Activated CD8-positive, alpha-beta memory T cell treated with anti-CD3 and anti-CD28 coated beads, Interleukin-2, amount 50 U/mL, for 1 hour (primary cell): ENCODE results near the gene FOXQ1.
"Not testable (repeated sequence)": the region's sequence is repeated elsewhere in the genome, so short reads cannot be mapped to it uniquely, and the experiment has no call there.

Source experiments
- DNase-seq: peaks from one replicate; pipeline ENCODE4 v3.0.0-alpha.2; 2020; ENCODE audit errors: extremely low read depth

Gene FOXQ1

DNA sequence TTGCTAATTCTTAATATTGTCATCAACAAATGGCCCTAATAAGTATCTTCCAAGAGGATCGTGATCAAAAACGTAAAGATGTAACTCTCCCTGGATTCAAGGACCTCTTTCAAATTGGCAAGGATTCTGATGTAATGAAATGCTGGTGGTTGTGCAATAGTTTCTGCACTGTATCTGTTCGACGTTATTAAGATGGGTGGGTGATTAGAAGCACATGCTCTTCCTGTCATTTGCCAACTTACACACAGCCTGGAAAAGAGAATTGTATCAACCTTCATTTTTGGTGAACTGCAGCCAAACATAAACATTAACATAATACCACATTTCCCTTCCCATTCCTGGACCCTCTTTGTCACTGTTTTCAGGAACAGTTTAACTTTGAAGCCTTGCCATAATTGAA is 9.8 kb downstream of the FOXQ1 start:
- DNase-seq = no peak

DNA sequence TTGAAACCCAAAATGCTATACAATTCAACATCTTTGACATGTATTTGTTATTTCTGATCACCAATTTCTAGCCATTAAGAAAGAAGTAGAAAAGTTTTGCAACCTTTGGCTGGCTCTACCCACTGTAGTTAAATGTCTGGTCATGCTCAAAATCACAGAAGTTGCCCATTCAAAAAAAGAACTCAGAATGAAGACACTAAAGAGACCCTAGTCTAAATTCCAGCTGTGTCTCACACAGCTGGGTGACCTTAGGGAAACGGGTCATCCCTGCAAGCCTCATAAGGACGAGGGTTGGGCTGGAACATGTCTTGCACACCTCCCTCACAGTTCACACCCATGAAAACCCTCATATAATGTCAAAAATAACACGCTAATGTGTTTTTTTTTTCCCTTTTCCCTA is 10.3 kb downstream of the FOXQ1 start:
- no peak for DNase-seq

DNA sequence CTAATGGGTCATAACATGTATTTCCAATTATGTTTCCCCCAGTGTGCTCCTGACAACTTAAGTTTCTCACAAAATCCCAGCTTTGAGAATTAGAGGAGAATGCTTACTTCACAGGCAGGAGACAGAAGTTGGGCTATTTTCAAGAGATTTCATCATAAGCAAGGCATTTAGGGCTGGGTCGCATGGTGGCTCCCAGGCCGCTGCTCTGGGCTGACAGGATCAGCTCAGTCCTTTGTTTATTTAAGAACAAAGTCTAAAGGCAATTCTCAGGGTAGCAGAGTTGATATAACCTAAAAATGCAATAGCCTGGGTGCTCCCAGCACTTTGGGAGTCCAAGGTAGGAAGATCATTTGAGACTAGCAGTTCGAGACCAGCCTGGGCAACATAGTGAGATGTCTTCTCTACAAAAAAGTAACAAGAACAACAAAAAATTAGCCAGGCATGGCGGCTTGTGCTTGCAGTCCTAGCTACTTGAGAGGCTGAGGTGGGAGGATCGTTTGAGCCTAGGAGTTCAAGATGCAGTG is 10.9 kb downstream of the FOXQ1 start:
- DNase-seq = no peak

- DNase-seq = no peak
These were observed 13.0 kb downstream of the FOXQ1 start for GRCh38 chr6:1324936-1325335.

DNA sequence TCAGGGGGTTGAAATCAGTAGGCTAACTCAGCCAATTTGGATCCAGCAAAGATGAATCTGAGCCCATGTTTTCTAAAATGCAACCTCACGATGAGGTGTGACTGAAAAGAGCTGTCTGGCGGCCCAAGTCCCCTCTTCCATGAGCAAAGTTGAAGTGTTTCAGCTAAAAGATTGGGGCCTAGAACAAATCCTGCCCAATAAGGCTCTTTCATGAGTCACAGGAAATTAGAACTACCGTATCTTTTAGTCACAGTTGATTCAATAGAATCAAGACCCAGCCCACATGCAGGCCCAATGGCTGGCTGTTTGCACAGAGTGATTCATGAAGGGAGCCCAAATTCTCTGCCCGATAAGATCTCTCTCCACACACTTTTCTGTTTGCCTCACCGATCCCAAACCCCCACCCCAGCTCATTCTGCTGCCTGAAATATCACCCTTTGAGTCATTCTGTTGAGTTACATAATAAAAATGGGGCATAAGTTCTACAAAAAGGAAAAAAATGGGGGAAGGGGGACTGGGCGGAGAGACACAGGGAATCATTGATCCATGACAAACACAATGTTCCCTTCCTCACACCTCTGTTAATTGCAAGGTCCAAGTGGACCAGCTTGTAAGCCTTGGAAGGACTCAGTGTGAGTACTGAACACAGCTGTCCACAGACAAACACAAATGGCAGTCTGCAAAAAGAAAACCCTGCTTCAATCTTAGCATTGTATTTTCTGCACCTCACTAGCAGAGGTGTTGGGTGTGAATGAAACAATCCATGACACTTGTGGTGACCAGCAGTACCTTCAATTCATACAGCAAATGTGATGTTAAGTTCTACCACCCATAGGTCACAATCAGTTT is 13.8 kb downstream of the FOXQ1 start:
- DNase-seq = no peak

DNA sequence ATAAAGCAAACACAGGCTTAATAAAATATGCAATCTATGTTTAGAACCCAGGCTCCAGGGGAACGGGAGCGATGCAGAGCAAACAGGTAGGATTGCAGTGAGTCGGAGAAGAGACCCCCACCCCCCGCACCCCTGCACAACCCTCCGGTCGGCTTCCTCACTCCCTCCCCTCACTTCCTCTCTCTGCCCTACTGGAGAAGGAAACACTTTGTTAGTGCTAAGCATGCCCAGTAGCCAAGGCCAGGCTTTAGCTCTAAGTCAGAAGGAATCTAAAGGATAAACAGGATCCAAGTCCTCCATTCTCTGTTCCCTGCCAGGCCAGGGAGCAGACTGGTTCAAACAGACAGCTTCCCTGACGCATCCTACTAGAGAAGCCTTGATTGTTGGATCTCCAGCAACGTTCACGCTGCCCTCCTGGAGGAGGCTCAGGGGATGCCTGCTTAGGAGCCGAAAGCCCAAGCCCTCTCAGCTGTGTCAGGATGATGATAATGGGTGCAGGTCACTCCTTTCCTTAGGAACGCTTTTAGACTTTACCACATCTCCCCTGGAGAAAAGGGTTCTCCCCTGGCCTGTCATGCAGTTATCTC is 14.7 kb downstream of the FOXQ1 start:
- no peak for DNase-seq

DNA sequence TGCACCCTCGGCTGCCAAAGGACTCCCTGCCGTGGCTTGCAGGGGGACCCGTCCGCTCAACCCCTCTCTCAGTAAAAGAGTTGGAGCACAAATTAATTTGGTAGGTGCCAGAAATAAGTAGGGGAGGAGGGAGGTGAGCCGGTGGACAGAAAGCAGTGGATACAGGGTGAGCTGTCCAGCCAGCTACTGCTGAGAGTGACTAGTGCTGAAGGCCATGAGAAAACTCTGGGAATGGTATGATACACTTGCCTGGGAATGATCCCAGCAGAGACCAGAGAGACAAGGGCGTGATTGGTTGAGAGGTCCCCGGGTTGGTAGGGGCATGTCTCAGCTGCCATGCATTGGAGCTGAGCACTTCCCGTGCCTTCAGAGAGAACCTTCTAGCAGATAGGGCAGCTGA is 15.7 kb downstream of the FOXQ1 start:
- no peak for DNase-seq

DNA sequence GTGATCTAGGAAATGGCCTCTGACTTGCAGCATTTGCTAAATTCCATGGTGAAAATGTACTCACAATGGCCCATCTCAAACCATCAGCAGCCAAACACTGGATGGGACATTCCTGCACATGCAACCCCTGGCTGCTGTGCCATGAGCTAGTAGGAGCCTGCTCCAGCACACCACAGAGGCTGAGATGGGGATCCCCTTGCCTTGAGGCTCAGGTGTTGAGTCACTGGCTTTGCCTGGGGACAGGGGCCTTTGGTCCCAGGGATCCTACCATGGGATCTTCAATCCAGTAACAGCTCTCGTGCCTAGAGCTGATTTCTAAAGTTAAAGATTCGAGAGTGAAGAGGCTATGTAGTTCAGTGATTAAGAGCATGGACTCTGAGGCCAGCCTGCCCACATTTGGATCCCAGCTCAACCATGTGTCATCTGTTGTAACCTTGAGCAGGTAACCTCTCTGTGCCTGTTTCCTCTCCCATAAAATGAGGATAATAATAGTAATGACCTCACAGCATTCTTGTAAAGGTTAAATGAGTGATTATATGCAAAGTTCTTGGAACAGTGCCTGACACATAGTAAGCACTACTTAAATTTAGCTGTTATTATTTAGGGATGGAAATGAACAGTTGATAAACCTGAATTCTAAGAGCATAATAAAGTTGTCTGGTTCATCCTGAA is 16.4 kb downstream of the FOXQ1 start:
- DNase-seq = no peak

DNA sequence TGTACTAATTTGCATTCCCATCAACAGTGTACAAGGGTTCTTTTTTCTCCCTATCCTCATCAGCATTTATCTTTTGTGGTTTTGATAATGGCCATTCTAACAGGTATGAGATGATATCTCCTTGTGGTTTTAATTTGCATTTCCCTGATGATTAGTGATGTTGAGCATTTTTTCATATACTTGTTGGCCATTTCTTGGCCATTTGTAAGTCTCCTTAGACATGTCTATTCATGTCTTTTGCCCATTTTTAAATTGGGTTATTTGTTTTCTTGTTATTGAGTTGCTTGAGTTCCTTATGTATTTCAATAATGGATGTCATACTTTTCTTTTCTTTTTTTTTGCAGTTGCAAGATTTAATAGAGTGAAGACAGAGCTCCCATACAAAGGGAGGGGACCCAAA is 17.8 kb downstream of the FOXQ1 start:
- no peak for DNase-seq

GRCh38 chr6:1334684-1335083 is 22.8 kb downstream of the FOXQ1 start:
- no peak for DNase-seq

GRCh38 chr6:1335367-1336037 is 23.6 kb downstream of the FOXQ1 start:
- no peak for DNase-seq

GRCh38 chr6:1336246-1336843 is 24.4 kb downstream of the FOXQ1 start:
- no peak for DNase-seq

DNA sequence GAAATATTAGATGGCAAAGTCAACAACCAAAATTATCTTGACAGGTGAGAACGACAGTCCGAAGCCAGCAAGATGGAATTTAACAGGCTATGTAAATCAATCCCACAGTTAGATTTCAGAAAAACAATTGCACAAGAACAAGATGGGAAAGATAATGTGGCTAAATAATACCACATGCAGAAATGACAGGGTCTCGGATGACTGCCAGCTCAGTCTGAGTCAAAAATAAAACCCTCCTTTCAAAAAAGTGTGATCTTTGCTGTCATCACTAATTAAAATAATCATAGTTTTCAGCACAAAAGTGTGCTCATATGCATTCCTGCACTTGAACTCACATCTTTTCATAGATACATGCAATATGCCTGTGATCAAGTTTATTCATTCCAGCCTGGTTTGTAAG is 25.9 kb downstream of the FOXQ1 start:
- no peak for DNase-seq

DNA sequence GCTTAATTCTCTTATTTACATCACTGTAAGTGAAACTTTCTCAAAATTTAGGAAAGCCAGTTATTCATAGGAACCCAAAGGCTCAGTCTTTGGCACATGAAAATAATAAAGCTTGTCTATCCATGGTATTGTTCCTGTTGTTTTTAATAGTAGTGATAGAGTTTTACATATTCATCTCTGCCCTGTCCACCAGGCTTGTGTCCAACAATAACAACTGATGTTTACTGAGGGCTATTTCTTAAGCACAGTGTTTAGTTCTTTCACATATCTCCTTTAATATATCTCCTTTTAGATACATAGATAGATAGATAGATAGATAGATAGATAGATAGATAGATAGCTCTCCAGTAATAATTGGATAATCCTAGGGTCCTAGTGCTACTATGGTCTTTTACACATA is 34.2 kb downstream of the FOXQ1 start:
- no peak for DNase-seq

GRCh38 chr6:1346558-1347091 is 34.7 kb downstream of the FOXQ1 start:
- DNase-seq = no peak

DNA sequence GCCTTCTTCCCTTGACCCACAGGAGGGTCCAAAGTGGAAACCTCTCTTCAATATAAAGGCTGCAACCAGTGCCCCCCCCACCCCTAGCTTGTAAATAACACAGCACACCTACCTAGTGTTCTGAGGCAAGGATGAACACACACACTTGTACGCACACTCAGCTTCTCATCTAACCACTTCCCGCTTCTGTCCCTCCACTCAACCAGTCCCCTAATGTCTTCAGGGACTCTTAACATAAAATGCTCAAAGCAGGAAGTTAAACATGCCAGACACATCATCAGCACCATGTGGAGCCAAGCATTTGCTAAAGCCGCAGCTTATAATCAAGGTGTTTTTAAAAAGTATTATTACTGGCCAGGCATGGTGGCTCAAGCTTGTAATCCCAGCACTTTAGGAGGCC is 35.3 kb downstream of the FOXQ1 start:
- DNase-seq = no peak

DNA sequence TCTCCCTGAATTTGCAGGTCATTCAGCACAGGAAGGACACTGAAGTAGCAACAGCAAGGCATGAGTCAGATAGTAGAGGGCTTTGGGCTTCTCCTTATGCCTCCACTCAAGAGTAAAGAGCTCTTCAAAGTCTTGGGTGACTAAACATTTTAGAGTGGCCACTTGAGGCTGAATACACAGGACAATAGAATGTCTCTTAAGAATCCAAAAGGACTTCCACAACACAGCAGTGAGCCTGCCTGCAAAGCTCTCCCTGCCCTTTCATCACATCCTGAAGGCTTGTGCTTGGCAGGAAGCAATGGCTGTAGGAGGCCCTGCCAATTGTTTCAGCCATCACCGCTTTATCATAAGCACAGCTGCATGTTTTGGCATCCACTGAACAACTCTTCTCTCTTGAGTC is 36.8 kb downstream of the FOXQ1 start:
- DNase-seq = no peak

DNA sequence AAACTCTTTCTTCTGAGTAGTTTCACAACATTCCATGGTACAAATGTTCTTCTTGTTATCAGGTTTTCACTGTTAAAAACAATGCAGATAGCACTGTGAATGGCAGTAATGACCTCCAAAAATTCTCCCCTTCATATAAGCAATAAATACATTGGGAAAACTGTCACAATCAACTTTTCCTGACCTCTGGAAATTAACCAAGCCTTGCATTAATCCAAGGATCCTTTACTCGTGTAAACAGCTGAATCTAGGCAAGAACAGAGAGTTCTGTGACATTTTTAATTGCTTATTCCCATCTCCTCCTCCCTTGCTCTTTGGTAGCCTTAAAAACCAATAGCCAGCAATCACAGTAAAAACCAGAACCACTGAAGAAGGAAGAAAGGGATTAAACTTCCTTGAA is 37.8 kb downstream of the FOXQ1 start:
- DNase-seq = no peak

DNA sequence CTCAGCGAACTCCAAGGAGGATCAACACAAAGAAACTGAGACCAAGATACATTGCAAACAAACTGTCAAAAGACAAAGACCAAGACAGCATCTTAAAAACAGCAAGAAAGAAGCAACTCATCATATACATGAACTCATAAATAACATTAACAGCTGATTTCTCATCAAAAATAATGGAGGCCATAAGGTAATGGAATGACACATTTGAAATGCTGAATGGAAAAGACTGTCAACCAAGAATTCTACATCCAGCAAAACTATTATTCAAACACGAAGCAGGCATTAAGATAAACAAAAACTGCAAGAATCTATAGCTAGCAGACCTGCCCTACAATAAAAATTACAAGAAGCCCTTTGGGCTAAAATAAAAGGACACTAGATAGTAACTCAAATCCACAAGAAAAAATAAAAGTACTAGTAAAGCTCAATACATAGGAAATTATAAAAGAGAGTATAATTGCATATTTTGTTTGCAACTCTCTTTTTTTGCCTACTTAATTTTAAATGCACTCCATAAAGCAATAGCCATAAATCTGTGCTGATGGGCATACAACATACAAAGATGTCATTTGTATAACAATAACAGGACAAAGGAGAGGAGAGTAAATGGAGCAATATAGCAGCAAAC is 39.6 kb downstream of the FOXQ1 start:
- no peak for DNase-seq

- DNase-seq = not testable (repeated sequence)
These were observed 43.2 kb downstream of the FOXQ1 start for GRCh38 chr6:1355068-1355467.

- DNase-seq = not testable (repeated sequence)
These were observed 49.8 kb downstream of the FOXQ1 start for GRCh38 chr6:1361717-1362116.
